Sigmoid colon (tissue), 7 donors: ENCODE results near the gene IMMP2L. TPM values are rescaled to one million over a fixed set of nuclear protein-coding genes. Genes with fewer than 3 reads are reported as not detected.
"Not testable (repeated sequence)": the region's sequence is repeated elsewhere in the genome, so short reads cannot be mapped to it uniquely, and the experiment has no call there.

Experiments used
- DNase-seq: peaks from one replicate; pipeline ENCODE4 v3.0.0-alpha.2; 2019
- H3K27ac ChIP-seq, 4 donors: fragments of 200-600 bp; sonication (generic); one replicate each; pipeline ENCODE4 v1.5.1; 2016 to 2019; ENCODE audit warnings: mild to moderate bottlenecking in 1 of 4
- H3K27me3 ChIP-seq, 3 donors: fragments of 200-600 bp; sonication (generic); one replicate each; pipeline ENCODE4 v1.5.1; 2019; ENCODE audit warnings: mild to moderate bottlenecking in 1 of 3
- H3K36me3 ChIP-seq, 4 donors: fragments of 200-600 bp; sonication (generic); one replicate each; pipeline ENCODE4 v1.5.1; 2016 to 2019
- H3K4me1 ChIP-seq, 4 donors: fragments of 200-600 bp; sonication (generic); one replicate each; pipeline ENCODE4 v1.5.1; 2017 to 2019
- H3K4me3 ChIP-seq, 4 donors: fragments of 200-600 bp; sonication (generic); one replicate each; pipeline ENCODE4 v1.5.1; 2017 to 2019; ENCODE audit warnings: mild to moderate bottlenecking in 2 of 4, moderate library complexity in 1 of 4
- H3K9me3 ChIP-seq, 4 donors: fragments of 200-600 bp in 3 of 4; sonication (generic) in 3 of 4; one replicate each; pipeline versions ENCODE4 v1.5.1 to v1.6.1; 2013 to 2019
- CTCF ChIP-seq, 4 experiments: fragments of 450-650 bp in 3 of 4; fragments of 200-600 bp in 1 of 4; IDR thresholded peaks; one replicate each; pipeline ENCODE4 v1.5.1; 2016 to 2019; ENCODE audit warnings: antibody characterized with exemption in 4 of 4, mild to moderate bottlenecking in 3 of 4, moderate library complexity in 2 of 4
- EP300 ChIP-seq, 4 donors: sonication (generic); formaldehyde crosslinking; IDR thresholded peaks; one replicate each; pipeline ENCODE4 v1.6.1; 2017; ENCODE audit warnings: antibody characterized with exemption in 4 of 4
- POLR2A ChIP-seq, 2 donors: fragments of 450-650 bp; IDR thresholded peaks; one replicate each; pipeline ENCODE4 v1.6.1; 2016; ENCODE audit warnings: antibody characterized with exemption in 2 of 2, mild to moderate bottlenecking in 2 of 2, moderate library complexity in 2 of 2
- POLR2AphosphoS5 ChIP-seq, 4 donors: sonication (generic); formaldehyde crosslinking; IDR thresholded peaks; one replicate each; pipeline ENCODE4 v1.6.1; 2017; ENCODE audit warnings: antibody characterized with exemption in 4 of 4
- WGBS, 2 donors: extraction: QIAGEN DNeasy Blood & Tissue Kit; methylation state at CpG; one replicate each; pipeline ENCODE4 v1.1.7; 2013; 5-methylcytosine and 5-hydroxymethylcytosine counted together
- intact Hi-C: fragments of 100-400 bp; cut with DNase I; formaldehyde crosslinking; loops from one replicate; pipeline ENCODE4 v1.15.1; 2023
- polyA plus RNA-seq, 3 donors: library from polyadenylated mRNA; stranded (reverse); fragments of 200-250 nt; gene quantifications; one replicate each; pipeline ENCODE4 v1.2.3, GENCODE V29; 2013
- total RNA-seq, 4 donors: library from RNA; depleted of rRNA; stranded (reverse); fragments of >200 nt; gene quantifications; one replicate each; pipeline ENCODE4 v1.1.0, GENCODE V29; 2016
- donor health status: healthy with polysubstance abuse.
- donor health status: Bipolar disorder and iron deficiency.
- donor health status: healthy.

The IMMP2L gene
- total and polyA plus RNA-seq, 7 donors, result 2.5 to 57.9 (median 18.5) TPM

- TF ChIP-seq POLR2A (IDR thresholded peaks at IDR 0.05) (no peak), CTCF (IDR thresholded peaks at IDR 0.05) (no peak), EP300 (IDR thresholded peaks at IDR 0.05) (no peak), POLR2AphosphoS5 (IDR thresholded peaks at IDR 0.05) (no peak)
- Histone ChIP-seq H3K4me1 (no peaks in the 10 kb centered on the region), H3K36me3 (no peaks in the 10 kb centered on the region), H3K27ac (no peak overlapping the region), H3K9me3 (no peaks in the 10 kb centered on the region), H3K4me3 (no peak overlapping the region), H3K27me3 (no peaks in the 10 kb centered on the region)
- no peak for DNase-seq
- 89 to 93% methylated on average over 1 of the region's 1 CpG for WGBS, 2 donors
- intact Hi-C loops, result no loop called here
Observed at GRCh38 chr7:110940756-110941155, 621.5 kb downstream of the IMMP2L start.

GRCh38 chr7:110938165-110938564 is 624.1 kb downstream of the IMMP2L start:
- Histone ChIP-seq H3K9me3 (no peaks in the 10 kb centered on the region), H3K4me1 (no peaks in the 10 kb centered on the region), H3K36me3 (no peaks in the 10 kb centered on the region), H3K27ac (no peak overlapping the region), H3K27me3 (no peaks in the 10 kb centered on the region), H3K4me3 (no peak overlapping the region)
- DNase-seq, result no peak
- intact Hi-C loops, result no loop called here
- TF ChIP-seq POLR2AphosphoS5 (IDR thresholded peaks at IDR 0.05) (no peak), CTCF (IDR thresholded peaks at IDR 0.05) (no peak)
- 96 to 97% methylated on average over 1 of the region's 1 CpG for WGBS, 2 donors

GRCh38 chr7:110936665-110937064 is 625.6 kb downstream of the IMMP2L start:
- H3K27ac ChIP-seq, H3K36me3 ChIP-seq, H3K9me3 ChIP-seq, H3K27me3 ChIP-seq, H3K4me1 ChIP-seq, H3K4me3 ChIP-seq, DNase-seq, intact Hi-C loops: not testable (repeated sequence)
- WGBS, 2 donors, result 99% methylated on average over 2 of the region's 2 CpGs

GRCh38 chr7:110929480-110930249 is 632.6 kb downstream of the IMMP2L start:
- Histone ChIP-seq H3K4me1 (no peaks in the 10 kb centered on the region), H3K9me3 (no peaks in the 10 kb centered on the region), H3K36me3 (no peaks in the 10 kb centered on the region), H3K27ac (no peak overlapping the region), H3K27me3 (no peaks in the 10 kb centered on the region), H3K4me3 (no peak overlapping the region)
- no peak for DNase-seq
- TF ChIP-seq CTCF (IDR thresholded peaks at IDR 0.05) (no peak), POLR2AphosphoS5 (IDR thresholded peaks at IDR 0.05) (no peak), EP300 (IDR thresholded peaks at IDR 0.05) (no peak), POLR2A (IDR thresholded peaks at IDR 0.05) (no peak)
- intact Hi-C loops, result no loop called here
- WGBS, 2 donors, result 78 to 84% methylated on average over 5 of the region's 5 CpGs

- intact Hi-C loops, result no loop called here
- H3K4me3 ChIP-seq, result no peak overlapping the region
- H3K27ac ChIP-seq, result peak overlapping the region in 1 of 4 donors; percentile 25
- H3K4me1 ChIP-seq, result peaks cover 0 to 10% (median 0%) of the 10 kb centered on the region in 4 donors
- H3K36me3 ChIP-seq, result no peaks in the 10 kb centered on the region
- no peaks in the 10 kb centered on the region for H3K27me3 ChIP-seq
- TF ChIP-seq POLR2A (IDR thresholded peaks at IDR 0.05) (no peak), POLR2AphosphoS5 (IDR thresholded peaks at IDR 0.05) (no peak), EP300 (IDR thresholded peaks at IDR 0.05) (no peak), CTCF (IDR thresholded peaks at IDR 0.05) (no peak)
- 90 to 91% methylated on average over 3 of the region's 3 CpGs for WGBS, 2 donors
- no peak for DNase-seq
- H3K9me3 ChIP-seq, result no peaks in the 10 kb centered on the region
Observed at GRCh38 chr7:110922906-110923305, 639.4 kb downstream of the IMMP2L start.
